Adrenal gland (tissue), 5 donors: ENCODE data around the gene HDAC4.

Experiments used
- CTCF ChIP-seq, 6 experiments: fragments of 450-650 bp in 4 of 6; fragments of 200-600 bp in 2 of 6; sonication (generic) in 1 of 6; IDR thresholded peaks; 1 replicate in 5 of 6; 2 replicates in 1 of 6; pipeline versions ENCODE4 v1.5.1 to v1.8.0; 2016 to 2021; ENCODE audit warnings: antibody characterized with exemption in 6 of 6, mild to moderate bottlenecking in 2 of 6, moderate library complexity in 1 of 6
- POLR2A ChIP-seq, 2 donors: fragments of 450-650 bp; IDR thresholded peaks; one replicate each; pipeline ENCODE4 v1.6.1; 2017; ENCODE audit warnings: antibody characterized with exemption in 2 of 2, mild to moderate bottlenecking in 2 of 2, moderate library complexity in 1 of 2
- donor health status: DM: no; HTN: no; CAD: no.

- TF ChIP-seq CTCF (IDR thresholded peaks at IDR 0.05) (no peak), POLR2A (IDR thresholded peaks at IDR 0.05) (no peak)
Observed at GRCh38 chr2:239130041-239130440, 270.8 kb downstream of the HDAC4 start.
